ENCODE results near the gene DUSP3. TPM values are rescaled to one million over a fixed set of nuclear protein-coding genes. Genes with fewer than 3 reads are reported as not detected.

Gene DUSP3
- total and polyA plus RNA-seq, 5 donors from 2014 or later: 4.6 to 9.8 (median 6.3) TPM

Other genes with a start within 250 kb of the DUSP3 start
- gene ETV4, start 232.6 kb downstream of the DUSP3 start, total RNA-seq: not detected
- not detected for gene ETV4, start 232.6 kb downstream of the DUSP3 start, polyA plus RNA-seq
- gene MEOX1, start 117.1 kb downstream of the DUSP3 start, total RNA-seq: 15.3 TPM
- gene MEOX1, start 117.1 kb downstream of the DUSP3 start, polyA plus RNA-seq: 10 to 100 TPM; 25.4 to 36.5 (median 32.1) TPM
- gene SOST, start 20.2 kb downstream of the DUSP3 start, total RNA-seq: not detected
- gene SOST, start 20.2 kb downstream of the DUSP3 start, polyA plus RNA-seq: not detected
- not detected for gene CFAP97D1, start 1.5 kb upstream of the DUSP3 start, total RNA-seq
- gene CFAP97D1, start 1.5 kb upstream of the DUSP3 start, polyA plus RNA-seq: not detected
- not detected for gene MPP3, start 54.2 kb upstream of the DUSP3 start, total RNA-seq
- not detected for gene MPP3, start 54.2 kb upstream of the DUSP3 start, polyA plus RNA-seq
- not detected for gene CD300LG, start 68.2 kb upstream of the DUSP3 start, total RNA-seq
- gene CD300LG, start 68.2 kb upstream of the DUSP3 start, polyA plus RNA-seq: not detected
- gene MPP2, start 128.6 kb upstream of the DUSP3 start, total RNA-seq: 1.6 TPM
- under 1 TPM in 1 of 4 donors, not detected in 3; 0.47 TPM for gene MPP2, start 128.6 kb upstream of the DUSP3 start, polyA plus RNA-seq
- not detected for gene PPY, start 163.5 kb upstream of the DUSP3 start, total RNA-seq
- not detected for gene PPY, start 163.5 kb upstream of the DUSP3 start, polyA plus RNA-seq
- not detected for gene PYY, start 175.0 kb upstream of the DUSP3 start, total RNA-seq
- gene PYY, start 175.0 kb upstream of the DUSP3 start, polyA plus RNA-seq: not detected
- gene NAGS, start 225.6 kb upstream of the DUSP3 start, total RNA-seq: 0.39 TPM
- gene NAGS, start 225.6 kb upstream of the DUSP3 start, polyA plus RNA-seq: 1 to 10 TPM; 1.2 to 1.9 (median 1.3) TPM
- 15.8 TPM for gene TMEM101, start 236.0 kb upstream of the DUSP3 start, total RNA-seq
- 10 to 100 TPM; 40.7 to 44.9 (median 41.3) TPM for gene TMEM101, start 236.0 kb upstream of the DUSP3 start, polyA plus RNA-seq

All from CD4-positive, CD25-positive, alpha-beta regulatory T cell (primary cell).